ENCODE data around the gene KRTAP5-7.

The KRTAP5-7 gene

GRCh38 chr11:71548716-71549151 is 21.7 kb downstream of the KRTAP5-7 start:
- H3K4me3 ChIP-seq (ENCODE audit: low read depth, low read length): no peak overlapping the region
- no peak for TF ChIP-seq CTCF (IDR thresholded peaks at IDR 0.05; ENCODE audit: low read depth, low read length, missing control alignments)
- no peak for DNase-seq (ENCODE audit: low read depth)
- in situ Hi-C loops (cut with HindIII; ENCODE audit: low sequenced_read_pairs): loop anchor here (5.0 kb wide), 1 partner anchor 41 kb away; no protein-coding TSS in a partner anchor

DNA sequence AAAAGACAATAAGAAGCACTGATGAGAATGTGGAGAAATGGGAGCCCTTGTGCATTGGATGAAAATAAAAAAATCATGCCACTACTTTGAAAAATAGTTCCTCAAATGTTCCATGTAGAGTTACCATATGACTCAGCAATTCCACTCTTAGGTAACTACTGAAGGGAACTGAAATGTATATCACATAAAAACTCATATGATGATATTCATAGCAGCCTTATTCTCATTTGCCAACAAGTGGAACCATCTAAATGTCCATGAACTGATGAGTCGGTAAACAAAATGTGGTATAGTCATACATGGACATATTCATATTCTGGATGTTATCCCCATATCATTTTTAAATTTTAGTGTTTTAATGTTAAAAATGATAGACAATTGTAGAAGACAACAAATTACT is 24.6 kb downstream of the KRTAP5-7 start:
- DNase-seq (ENCODE audit: low read depth): no peak
- in situ Hi-C loops (cut with HindIII; ENCODE audit: low sequenced_read_pairs): no loop called here
- no peak overlapping the region for H3K4me3 ChIP-seq (ENCODE audit: low read depth, low read length)
- TF ChIP-seq CTCF (IDR thresholded peaks at IDR 0.05; ENCODE audit: low read depth, low read length, missing control alignments): no peak

- no peak overlapping the region for H3K4me3 ChIP-seq (ENCODE audit: low read depth, low read length)
- DNase-seq (ENCODE audit: low read depth): no peak
- in situ Hi-C loops (cut with HindIII; ENCODE audit: low sequenced_read_pairs): no loop called here
- no peak for TF ChIP-seq CTCF (IDR thresholded peaks at IDR 0.05; ENCODE audit: low read depth, low read length, missing control alignments)
Measured at GRCh38 chr11:71554996-71555395, 27.9 kb downstream of the KRTAP5-7 start.

- no peak overlapping the region for H3K4me3 ChIP-seq (ENCODE audit: low read depth, low read length)
- in situ Hi-C loops (cut with HindIII; ENCODE audit: low sequenced_read_pairs): no loop called here
- no peak for DNase-seq (ENCODE audit: low read depth)
- no peak for TF ChIP-seq CTCF (IDR thresholded peaks at IDR 0.05; ENCODE audit: low read depth, low read length, missing control alignments)
Measured at GRCh38 chr11:71555508-71555907, 28.4 kb downstream of the KRTAP5-7 start.

GRCh38 chr11:71556018-71556417 is 29.0 kb downstream of the KRTAP5-7 start:
- in situ Hi-C loops (cut with HindIII; ENCODE audit: low sequenced_read_pairs): no loop called here
- DNase-seq (ENCODE audit: low read depth): no peak
- H3K4me3 ChIP-seq (ENCODE audit: low read depth, low read length): no peak overlapping the region
- TF ChIP-seq CTCF (IDR thresholded peaks at IDR 0.05; ENCODE audit: low read depth, low read length, missing control alignments): no peak

- DNase-seq (ENCODE audit: low read depth): no peak
- H3K4me3 ChIP-seq (ENCODE audit: low read depth, low read length): no peak overlapping the region
- no peak for TF ChIP-seq CTCF (IDR thresholded peaks at IDR 0.05; ENCODE audit: low read depth, low read length, missing control alignments)
- in situ Hi-C loops (cut with HindIII; ENCODE audit: low sequenced_read_pairs): no loop called here
Measured at GRCh38 chr11:71557257-71557656, 30.2 kb downstream of the KRTAP5-7 start.

DNA sequence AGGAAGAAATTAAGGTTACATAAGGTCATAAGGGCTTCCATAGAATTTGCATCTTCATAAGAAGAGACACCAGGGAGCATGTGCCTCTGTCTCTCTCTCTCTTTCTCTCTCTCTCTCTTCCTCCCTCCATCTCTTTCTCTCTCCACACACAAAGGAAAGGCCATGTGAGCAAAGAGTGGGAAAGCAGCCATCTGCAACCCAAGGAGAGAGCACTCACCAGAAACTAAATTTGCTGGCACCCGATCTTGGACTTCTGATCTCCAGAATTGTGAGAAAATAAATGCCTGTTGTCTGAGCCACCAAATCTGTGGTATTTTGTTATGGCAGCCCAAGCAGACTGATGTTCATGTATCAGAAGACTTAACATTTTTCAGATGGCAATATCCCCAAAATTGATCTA is 31.9 kb downstream of the KRTAP5-7 start:
- in situ Hi-C loops (cut with HindIII; ENCODE audit: low sequenced_read_pairs): no loop called here
- DNase-seq (ENCODE audit: low read depth): no peak
- TF ChIP-seq CTCF (IDR thresholded peaks at IDR 0.05; ENCODE audit: low read depth, low read length, missing control alignments): no peak
- no peak overlapping the region for H3K4me3 ChIP-seq (ENCODE audit: low read depth, low read length)
